Liver (tissue), 3 donors: Measurements from ENCODE around the gene ELN.

ENCODE experiments used
- CTCF ChIP-seq: fragments of 150-350 bp; IDR thresholded peaks from 2 replicates; pipeline ENCODE4 v1.5.1; 2017; ENCODE audit warnings: improper control_type of control experiment, low read depth, low read length; ENCODE audit not compliant: missing input control
- REST ChIP-seq: IDR thresholded peaks from 2 replicates; pipeline ENCODE4 v1.6.1; 2016; ENCODE audit warnings: antibody characterized with exemption, mild to moderate bottlenecking
- SP1 ChIP-seq: IDR thresholded peaks from 2 replicates; pipeline ENCODE4 v1.6.1; 2018; ENCODE audit warnings: antibody characterized with exemption, mild to moderate bottlenecking
- donor health status: healthy.
- donor health status: healthy.

GRCh38 chr7:74044366-74045350, 16.7 kb downstream of the ELN start:
- TF ChIP-seq CTCF (no peak), SP1 (no peak), REST (no peak)
